Hepatic stellate cell (primary cell): ENCODE measurements around the gene TLK2.
A peak's percentile ranks its signal among the peaks of the same experiment; 100 is the strongest.

Source experiments
- DNase-seq: peaks from one replicate; pipeline ENCODE4 v3.0.0; 2011; ENCODE audit warnings: low spot score

The TLK2 gene

GRCh38 chr17:62628831-62629555, 150.4 kb downstream of the TLK2 start:
- DNase-seq, result peak; percentile 52

GRCh38 chr17:62629556-62630364, 151.1 kb downstream of the TLK2 start:
- no peak for DNase-seq

GRCh38 chr17:62630365-62631085, 151.9 kb downstream of the TLK2 start:
- no peak for DNase-seq

GRCh38 chr17:62631086-62631935, 152.7 kb downstream of the TLK2 start:
- DNase-seq, result no peak

GRCh38 chr17:62631936-62632924, 153.6 kb downstream of the TLK2 start:
- DNase-seq, result no peak

GRCh38 chr17:62637809-62638208, 159.2 kb downstream of the TLK2 start:
- DNase-seq, result no peak

GRCh38 chr17:62641153-62641552, 162.5 kb downstream of the TLK2 start:
- no peak for DNase-seq

- DNase-seq, result no peak
These were observed 163.3 kb downstream of the TLK2 start for GRCh38 chr17:62641951-62642350.

- DNase-seq, result no peak
These were observed 164.9 kb downstream of the TLK2 start for GRCh38 chr17:62643496-62643895.

- DNase-seq, result no peak
These were observed 166.0 kb downstream of the TLK2 start for GRCh38 chr17:62644487-62645173.

- peak; percentile 47 for DNase-seq
These were observed 169.8 kb downstream of the TLK2 start for GRCh38 chr17:62648251-62648955.

GRCh38 chr17:62648956-62649294, 170.3 kb downstream of the TLK2 start:
- no peak for DNase-seq

GRCh38 chr17:62649570-62649969, 170.9 kb downstream of the TLK2 start:
- DNase-seq, result no peak

GRCh38 chr17:62650587-62650986, 172.0 kb downstream of the TLK2 start:
- DNase-seq, result no peak

GRCh38 chr17:62652251-62653001, 173.8 kb downstream of the TLK2 start:
- peak; percentile 83 for DNase-seq

GRCh38 chr17:62653002-62653825, 174.6 kb downstream of the TLK2 start:
- peak; percentile 79 for DNase-seq

- peak; percentile 81 for DNase-seq
These were observed 175.5 kb downstream of the TLK2 start for GRCh38 chr17:62653826-62654761.
